ENCODE results near the gene CBS. TPM values are rescaled to one million over a fixed set of nuclear protein-coding genes. Genes with fewer than 3 reads are reported as not detected.
A peak's percentile ranks its signal among the peaks of the same experiment; 100 is the strongest.
"Not testable (repeated sequence)": the region's sequence is repeated elsewhere in the genome, so short reads cannot be mapped to it uniquely, and the experiment has no call there.

CBS gene
- total RNA-seq, 1 donor, result 26.1 TPM

DNA sequence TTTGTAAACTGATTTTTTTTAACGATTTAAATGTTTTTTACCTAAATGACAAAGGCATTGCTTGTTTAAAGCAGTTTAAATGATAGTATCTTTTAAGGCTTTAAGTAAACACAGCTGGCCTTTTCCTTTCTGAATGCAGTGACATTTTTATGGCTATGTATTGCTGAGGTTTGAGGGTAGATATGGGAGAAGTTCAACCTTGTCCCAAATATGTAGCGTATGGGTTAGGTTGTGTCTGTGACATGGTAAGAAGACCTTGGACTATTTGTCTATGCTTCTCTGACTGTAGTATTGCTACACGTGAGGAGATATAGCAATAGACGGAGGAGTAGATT is 68.8 kb downstream of the CBS start:
- H3K27ac ChIP-seq (ENCODE audit: low read depth, low read length), result no peak overlapping the region
- peaks cover 27% of the 10 kb centered on the region for H3K36me3 ChIP-seq (ENCODE audit: insufficient read depth, low read length)
- no peaks in the 10 kb centered on the region for H4K20me1 ChIP-seq (ENCODE audit: insufficient read depth, low read length)
- no peak overlapping the region for H2AFZ ChIP-seq (ENCODE audit: low read length)
- no peak overlapping the region for H3K4me3 ChIP-seq (ENCODE audit: insufficient read depth, low read length)
- H3K27me3 ChIP-seq (ENCODE audit: insufficient read depth, low read length), result no peaks in the 10 kb centered on the region
- TF ChIP-seq, protein P1, sequence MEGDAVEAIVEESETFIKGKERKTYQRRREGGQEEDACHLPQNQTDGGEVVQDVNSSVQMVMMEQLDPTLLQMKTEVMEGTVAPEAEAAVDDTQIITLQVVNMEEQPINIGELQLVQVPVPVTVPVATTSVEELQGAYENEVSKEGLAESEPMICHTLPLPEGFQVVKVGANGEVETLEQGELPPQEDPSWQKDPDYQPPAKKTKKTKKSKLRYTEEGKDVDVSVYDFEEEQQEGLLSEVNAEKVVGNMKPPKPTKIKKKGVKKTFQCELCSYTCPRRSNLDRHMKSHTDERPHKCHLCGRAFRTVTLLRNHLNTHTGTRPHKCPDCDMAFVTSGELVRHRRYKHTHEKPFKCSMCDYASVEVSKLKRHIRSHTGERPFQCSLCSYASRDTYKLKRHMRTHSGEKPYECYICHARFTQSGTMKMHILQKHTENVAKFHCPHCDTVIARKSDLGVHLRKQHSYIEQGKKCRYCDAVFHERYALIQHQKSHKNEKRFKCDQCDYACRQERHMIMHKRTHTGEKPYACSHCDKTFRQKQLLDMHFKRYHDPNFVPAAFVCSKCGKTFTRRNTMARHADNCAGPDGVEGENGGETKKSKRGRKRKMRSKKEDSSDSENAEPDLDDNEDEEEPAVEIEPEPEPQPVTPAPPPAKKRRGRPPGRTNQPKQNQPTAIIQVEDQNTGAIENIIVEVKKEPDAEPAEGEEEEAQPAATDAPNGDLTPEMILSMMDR (IDR thresholded peaks at IDR 0.05; ENCODE audit: extremely low read depth, low read depth, low read length), result no peak
- peaks cover 8% of the 10 kb centered on the region for H3K79me2 ChIP-seq (ENCODE audit: insufficient read depth, low read length)
- no peak overlapping the region for H3K4me2 ChIP-seq (ENCODE audit: insufficient read depth, low read length)
- no peaks in the 10 kb centered on the region for H3K4me1 ChIP-seq (ENCODE audit: insufficient read depth, low read length)
- DNase-seq (ENCODE audit: insufficient read length, low spot score, missing footprints), result no peak
- no peaks in the 10 kb centered on the region for H3K9me3 ChIP-seq (ENCODE audit: low read depth, low read length)

DNA sequence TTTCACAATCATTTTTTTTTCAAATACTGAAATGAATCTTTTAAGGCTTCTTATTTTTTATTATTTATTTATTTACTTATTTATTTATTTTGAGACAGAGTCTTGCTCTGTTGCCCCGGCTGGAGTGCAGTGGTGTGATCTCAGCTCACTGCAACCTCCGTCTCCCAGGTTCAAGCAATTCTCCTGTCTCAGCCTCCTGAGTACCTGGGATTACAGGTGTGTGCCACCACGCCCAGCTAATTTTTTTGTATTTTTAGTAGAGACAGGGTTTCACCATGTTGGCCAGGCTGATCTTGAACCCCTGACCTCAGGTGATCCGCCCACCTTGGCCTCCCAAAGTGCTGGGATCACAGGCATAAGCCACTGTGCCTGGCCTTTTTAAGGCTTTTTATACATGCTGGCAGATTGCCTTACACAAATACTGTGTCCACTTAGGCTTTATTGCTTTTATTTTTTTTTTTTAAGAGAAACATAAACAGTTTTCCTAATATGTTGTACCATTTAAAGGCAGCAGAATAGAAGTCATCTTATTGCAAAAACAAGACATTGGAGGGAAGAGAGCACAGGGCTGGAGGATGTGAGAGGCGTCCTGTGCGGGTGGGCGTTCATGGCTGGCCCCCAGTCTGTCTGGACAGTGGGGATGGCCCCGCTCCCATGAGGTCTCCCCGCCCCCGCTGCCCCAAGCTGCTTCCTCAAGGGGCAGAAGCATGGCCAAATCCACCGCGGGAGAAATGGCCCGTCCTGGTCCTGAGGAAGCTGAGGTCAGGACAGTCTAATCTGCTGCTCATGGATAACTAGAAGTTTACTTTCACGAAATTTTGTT is 69.4 kb downstream of the CBS start:
- H3K27me3 ChIP-seq (ENCODE audit: insufficient read depth, low read length); H3K4me1 ChIP-seq (ENCODE audit: insufficient read depth, low read length); H4K20me1 ChIP-seq (ENCODE audit: insufficient read depth, low read length); H3K4me3 ChIP-seq (ENCODE audit: insufficient read depth, low read length); DNase-seq (ENCODE audit: insufficient read length, low spot score, missing footprints); H3K9me3 ChIP-seq (ENCODE audit: low read depth, low read length); H2AFZ ChIP-seq (ENCODE audit: low read length); H3K79me2 ChIP-seq (ENCODE audit: insufficient read depth, low read length); H3K4me2 ChIP-seq (ENCODE audit: insufficient read depth, low read length); H3K27ac ChIP-seq (ENCODE audit: low read depth, low read length): not testable (repeated sequence)
- H3K36me3 ChIP-seq (ENCODE audit: insufficient read depth, low read length), result peaks cover 21% of the 10 kb centered on the region

DNA sequence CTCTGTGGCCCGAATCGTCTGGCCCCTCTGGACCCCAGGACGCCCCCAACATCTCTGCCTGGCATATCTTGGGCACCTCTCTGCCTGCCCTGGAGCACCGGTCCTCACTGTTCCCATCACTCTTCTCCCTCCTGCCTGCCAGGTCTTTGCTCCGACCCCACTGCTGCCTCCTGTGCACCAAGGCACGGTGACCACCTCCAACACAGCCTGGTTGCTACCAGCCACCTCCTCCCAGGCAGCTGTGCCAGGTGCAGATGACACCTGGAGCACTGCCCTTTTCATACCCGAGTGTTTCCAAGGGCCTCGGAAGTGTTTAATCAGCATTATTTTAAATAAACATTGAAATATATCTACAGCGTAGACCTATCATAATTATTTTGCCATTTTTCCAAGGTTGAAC is 70.0 kb downstream of the CBS start:
- no peaks in the 10 kb centered on the region for H3K4me1 ChIP-seq (ENCODE audit: insufficient read depth, low read length)
- no peak overlapping the region for H3K4me3 ChIP-seq (ENCODE audit: insufficient read depth, low read length)
- no peak overlapping the region for H3K4me2 ChIP-seq (ENCODE audit: insufficient read depth, low read length)
- H2AFZ ChIP-seq (ENCODE audit: low read length), result no peak overlapping the region
- DNase-seq (ENCODE audit: insufficient read length, low spot score, missing footprints), result no peak
- TF ChIP-seq, protein P1 (IDR thresholded peaks at IDR 0.05; ENCODE audit: extremely low read depth, low read depth, low read length), result no peak
- no peak overlapping the region for H3K27ac ChIP-seq (ENCODE audit: low read depth, low read length)
- H3K27me3 ChIP-seq (ENCODE audit: insufficient read depth, low read length), result no peaks in the 10 kb centered on the region
- peaks cover 21% of the 10 kb centered on the region for H3K36me3 ChIP-seq (ENCODE audit: insufficient read depth, low read length)
- H3K79me2 ChIP-seq (ENCODE audit: insufficient read depth, low read length), result peaks cover 8% of the 10 kb centered on the region
- no peaks in the 10 kb centered on the region for H4K20me1 ChIP-seq (ENCODE audit: insufficient read depth, low read length)
- H3K9me3 ChIP-seq (ENCODE audit: low read depth, low read length), result no peaks in the 10 kb centered on the region

DNA sequence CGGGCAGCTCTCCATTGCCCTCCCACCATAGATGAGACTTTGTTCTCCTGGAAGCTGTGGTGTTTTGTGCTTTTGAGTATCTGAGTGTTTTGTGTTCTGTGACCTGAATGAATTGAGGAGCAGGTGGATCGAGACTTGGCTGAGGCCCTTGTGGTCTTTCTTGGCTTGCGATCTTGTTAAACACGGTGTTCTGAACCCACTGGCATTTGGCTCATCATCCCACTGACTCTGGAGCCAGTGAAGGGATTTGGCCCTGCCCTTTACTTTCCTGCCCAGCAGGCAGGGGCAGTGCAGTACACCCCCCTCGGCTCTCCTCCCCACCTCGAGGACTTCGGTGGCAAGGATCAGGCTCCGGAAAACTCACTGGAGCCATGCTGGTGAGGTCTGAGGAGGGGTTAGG is 70.7 kb downstream of the CBS start:
- no peaks in the 10 kb centered on the region for H3K4me1 ChIP-seq (ENCODE audit: insufficient read depth, low read length)
- H3K9me3 ChIP-seq (ENCODE audit: low read depth, low read length), result no peaks in the 10 kb centered on the region
- H2AFZ ChIP-seq (ENCODE audit: low read length), result no peak overlapping the region
- no peak overlapping the region for H3K27ac ChIP-seq (ENCODE audit: low read depth, low read length)
- H3K27me3 ChIP-seq (ENCODE audit: insufficient read depth, low read length), result no peaks in the 10 kb centered on the region
- DNase-seq (ENCODE audit: insufficient read length, low spot score, missing footprints), result peak; percentile 62
- H4K20me1 ChIP-seq (ENCODE audit: insufficient read depth, low read length), result no peaks in the 10 kb centered on the region
- H3K36me3 ChIP-seq (ENCODE audit: insufficient read depth, low read length), result peaks cover 21% of the 10 kb centered on the region
- TF ChIP-seq, protein P1 (IDR thresholded peaks at IDR 0.05; ENCODE audit: extremely low read depth, low read depth, low read length), result no peak
- H3K79me2 ChIP-seq (ENCODE audit: insufficient read depth, low read length), result peaks cover 8% of the 10 kb centered on the region
- H3K4me3 ChIP-seq (ENCODE audit: insufficient read depth, low read length), result no peak overlapping the region
- no peak overlapping the region for H3K4me2 ChIP-seq (ENCODE audit: insufficient read depth, low read length)

Other genes starting within 250 kb of the CBS start
- 8.0 and 10.1 TPM in 2 replicates for gene WDR4, start 196.3 kb downstream of the CBS start, total RNA-seq
- gene NDUFV3, start 182.5 kb downstream of the CBS start, total RNA-seq, result 65.1 and 66.2 TPM in 2 replicates
- not detected in 2 replicates for gene ERVH48-1, start 150.2 kb downstream of the CBS start, total RNA-seq
- 11.9 and 15.9 TPM in 2 replicates for gene PKNOX1, start 101.3 kb downstream of the CBS start, total RNA-seq
- gene U2AF1, start 31.7 kb upstream of the CBS start, total RNA-seq, result 18.3 and 26.4 TPM in 2 replicates
- gene CRYAA, start 93.2 kb upstream of the CBS start, total RNA-seq, result not detected in 2 replicates